IPS DF 19.7 (cell line): ENCODE data around the gene ZBED5.
"Not testable (repeated sequence)": the region's sequence is repeated elsewhere in the genome, so short reads cannot be mapped to it uniquely, and the experiment has no call there.

ENCODE experiments used
- DNase-seq: peaks from one replicate; pipeline ENCODE4 v3.0.0-alpha.2; 2013; ENCODE audit warnings: low read depth, low spot score

ZBED5 gene

DNA sequence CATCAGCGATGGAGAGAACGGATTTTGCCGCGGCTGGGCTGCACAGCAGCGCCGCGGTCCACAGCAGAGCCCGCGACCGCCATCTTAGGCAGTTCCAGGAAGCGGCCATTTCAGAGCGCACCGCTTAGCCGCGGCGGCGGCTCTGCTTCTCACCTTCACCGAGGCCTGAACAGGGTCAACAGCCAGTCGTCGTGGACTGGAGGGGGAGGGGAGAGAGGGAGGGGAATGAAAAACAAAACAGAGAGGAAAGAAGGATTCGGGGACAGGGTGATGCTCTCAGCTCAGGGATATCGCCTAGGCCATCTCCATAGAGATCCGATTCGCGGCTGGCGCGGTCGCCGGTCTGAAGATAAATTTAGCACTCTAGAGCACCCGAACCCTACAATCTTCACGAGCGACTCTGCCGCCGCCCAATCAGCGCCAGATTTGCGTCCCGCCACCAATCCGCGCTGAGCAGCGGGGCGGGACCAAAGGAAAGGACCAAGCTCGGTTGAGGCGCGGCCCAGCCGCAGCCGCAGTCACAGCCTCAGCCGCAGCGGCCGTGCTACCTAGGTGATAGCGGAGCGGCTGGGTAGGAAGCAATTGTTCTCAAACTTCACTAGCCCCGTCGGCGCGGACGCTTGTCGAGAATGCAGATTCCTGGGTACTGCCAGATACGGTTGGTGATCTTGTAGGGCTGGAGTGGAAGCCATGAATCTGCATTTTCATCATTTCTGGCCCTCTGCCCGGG is at the start of gene ZBED5:
Gene ZBED5, minus strand, starts transcription at position 345 of the 730 bp plus-strand sequence. CDS start 3,108 bp downstream, outside the sequence.
- peak; percentile 92 for DNase-seq

GRCh38 chr11:10906521-10906920 is 48.7 kb upstream of the ZBED5 start:
- no peak for DNase-seq

DNA sequence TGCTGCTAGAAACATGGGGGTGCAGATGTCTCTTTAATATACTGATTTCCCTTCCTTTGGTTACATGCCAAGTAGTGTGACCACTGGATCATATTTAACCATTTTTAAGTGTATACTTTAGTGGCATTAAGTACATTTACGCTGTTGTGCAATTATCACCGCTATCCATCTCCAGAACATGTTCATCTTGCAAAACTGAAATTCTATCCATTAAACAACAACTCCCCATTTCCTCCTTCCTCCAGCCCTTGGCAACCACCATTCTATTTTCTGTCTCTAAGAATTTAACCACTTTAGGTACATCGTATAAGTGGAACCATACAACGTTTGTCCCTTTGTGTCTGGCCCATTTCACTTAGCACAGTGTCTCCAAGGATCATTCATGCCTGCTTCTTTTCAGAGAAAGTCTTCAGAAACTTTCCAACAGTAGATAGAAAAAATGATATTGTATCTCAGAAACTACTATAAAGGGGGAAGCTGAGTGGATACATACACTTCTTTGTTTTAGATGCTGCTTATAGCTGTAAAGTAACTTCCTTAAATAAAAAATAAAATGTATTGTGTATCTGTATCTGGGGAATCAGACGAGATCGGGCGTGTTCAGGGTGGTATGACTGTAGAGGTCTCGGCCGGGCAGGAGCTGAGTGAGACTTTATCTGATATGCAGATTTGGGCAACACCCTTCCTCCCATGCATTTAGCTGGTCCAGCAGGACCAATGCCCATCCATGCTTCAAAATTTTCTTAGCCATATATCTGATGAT is 44.6 kb upstream of the ZBED5 start:
- DNase-seq = no peak

GRCh38 chr11:10900681-10901415 is 43.0 kb upstream of the ZBED5 start:
- no peak for DNase-seq

DNA sequence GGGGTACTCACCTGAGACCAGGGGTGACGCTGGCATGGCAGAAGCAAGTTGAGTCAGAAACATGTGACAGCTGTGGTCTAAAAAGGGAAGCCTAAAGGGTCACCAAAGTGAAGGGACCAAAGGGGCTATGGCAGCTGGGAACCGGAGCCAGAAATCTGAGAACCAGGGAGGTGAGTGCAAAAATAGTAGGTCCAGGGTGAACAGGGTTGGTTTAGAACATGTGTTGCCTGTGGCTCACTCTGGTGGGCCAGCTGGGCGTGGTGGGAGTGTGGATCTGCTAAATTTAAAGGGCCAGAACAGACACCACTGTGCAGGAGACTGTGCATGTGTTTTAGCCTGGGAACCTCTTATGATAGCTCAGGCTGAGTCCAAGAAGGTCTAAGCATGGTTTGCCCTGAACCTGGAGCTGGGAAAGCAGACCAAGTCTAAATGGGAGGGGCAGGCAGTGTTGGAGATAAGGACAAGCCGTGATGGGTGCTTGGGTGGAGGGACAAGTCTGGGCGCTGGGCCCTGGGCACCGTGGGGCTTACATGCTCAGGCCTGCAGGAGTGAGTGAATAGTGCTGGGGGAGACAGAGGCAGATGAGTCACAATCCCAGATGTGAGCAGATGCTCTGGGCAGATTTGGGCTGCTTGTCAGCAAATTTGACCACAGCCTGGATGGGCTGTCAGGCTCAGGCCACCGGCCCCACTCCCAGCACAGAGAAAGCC is 41.4 kb upstream of the ZBED5 start:
- DNase-seq = no peak

DNA sequence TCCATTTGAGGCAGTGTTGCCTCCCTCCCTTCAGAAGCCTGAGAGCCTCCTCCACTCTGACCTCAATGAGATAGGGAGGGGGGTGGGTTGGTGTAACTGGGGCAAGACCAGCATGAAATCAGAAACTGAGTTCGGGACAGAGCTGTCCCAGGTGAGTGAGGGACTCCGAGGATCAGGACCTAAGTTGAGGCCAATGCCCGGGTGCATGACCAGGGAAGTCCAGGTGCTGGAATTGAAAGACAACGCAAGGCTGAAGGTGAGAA is 40.8 kb upstream of the ZBED5 start:
- DNase-seq = no peak

DNA sequence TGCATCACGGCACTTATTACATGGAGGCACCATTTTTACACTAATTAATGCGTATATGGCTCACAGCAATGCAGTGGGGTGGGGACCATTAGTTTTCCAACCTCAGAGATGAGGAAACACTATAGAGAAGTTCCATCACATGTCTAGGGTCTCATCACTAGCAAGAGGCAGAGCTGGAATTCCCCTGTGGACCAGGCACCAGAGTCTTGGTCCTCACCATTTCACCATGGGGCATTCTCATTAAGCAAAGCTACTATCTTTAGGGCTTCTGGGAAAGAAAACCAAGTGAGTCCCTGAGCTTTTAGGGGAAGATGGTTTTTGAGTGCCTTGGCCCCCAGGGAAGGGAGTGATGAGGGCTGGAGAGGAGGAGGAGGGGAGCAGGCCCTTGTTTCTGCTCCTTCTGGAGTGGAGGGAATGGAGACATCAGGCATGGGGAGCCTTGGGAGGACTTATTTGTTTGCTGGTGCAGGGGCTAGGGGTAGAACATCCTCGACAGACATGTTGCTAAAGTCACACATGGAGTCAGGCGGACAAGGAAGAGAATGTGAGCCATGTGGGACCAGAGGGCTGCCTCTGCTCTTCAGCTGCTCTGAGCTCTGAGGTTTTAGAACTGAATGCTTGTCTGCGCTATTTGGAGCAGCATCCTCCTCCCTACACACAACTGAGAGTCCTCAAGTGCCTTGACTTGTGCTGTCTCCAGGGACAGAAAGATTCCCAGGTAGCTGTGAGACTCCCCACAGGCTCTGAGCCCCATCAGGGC is 40.3 kb upstream of the ZBED5 start:
- no peak for DNase-seq

- DNase-seq = no peak
These were observed 39.3 kb upstream of the ZBED5 start for GRCh38 chr11:10897150-10897549.

DNA sequence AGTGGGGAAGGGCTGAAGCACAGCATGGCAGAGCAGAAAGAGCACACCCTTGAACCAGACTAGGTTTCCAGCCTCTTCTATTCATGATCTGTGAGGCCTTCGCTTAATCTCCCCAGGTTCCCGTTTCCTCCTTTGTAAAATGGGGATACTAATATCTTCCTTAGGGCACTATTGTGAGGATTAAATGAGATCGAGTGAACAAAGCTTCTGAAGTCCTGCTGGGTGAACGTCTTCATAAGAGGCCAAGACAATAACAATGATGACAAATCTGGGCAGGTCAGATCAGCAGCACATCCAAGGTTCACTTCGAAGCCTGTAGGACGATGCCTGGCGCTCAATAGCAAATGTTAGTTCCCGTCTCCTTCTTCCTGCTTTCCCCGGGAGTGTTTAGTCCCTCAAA is 38.6 kb upstream of the ZBED5 start:
- DNase-seq = no peak

DNA sequence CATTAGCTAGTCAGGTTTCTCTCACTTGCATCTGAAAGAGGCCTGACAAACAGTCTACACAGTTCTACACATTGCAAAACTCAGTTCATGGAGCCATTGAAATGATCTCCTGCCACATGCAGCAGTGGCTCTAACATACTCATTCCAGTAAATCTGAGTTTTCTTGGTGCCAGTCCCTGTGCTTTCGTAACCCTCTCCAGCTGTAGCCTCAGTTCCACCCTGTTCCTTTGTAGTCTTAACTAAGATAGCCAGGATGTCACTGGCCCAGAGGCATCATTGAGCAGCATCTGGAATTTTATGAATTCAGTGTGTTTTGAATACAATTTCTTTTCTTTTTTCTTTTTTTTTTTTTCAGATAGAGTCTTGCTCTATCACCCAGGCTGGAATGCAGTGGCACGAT is 37.4 kb upstream of the ZBED5 start:
- no peak for DNase-seq

GRCh38 chr11:10894666-10895065 is 36.8 kb upstream of the ZBED5 start:
- no peak for DNase-seq

- no peak for DNase-seq
These were observed 35.9 kb upstream of the ZBED5 start for GRCh38 chr11:10893714-10894151.

DNA sequence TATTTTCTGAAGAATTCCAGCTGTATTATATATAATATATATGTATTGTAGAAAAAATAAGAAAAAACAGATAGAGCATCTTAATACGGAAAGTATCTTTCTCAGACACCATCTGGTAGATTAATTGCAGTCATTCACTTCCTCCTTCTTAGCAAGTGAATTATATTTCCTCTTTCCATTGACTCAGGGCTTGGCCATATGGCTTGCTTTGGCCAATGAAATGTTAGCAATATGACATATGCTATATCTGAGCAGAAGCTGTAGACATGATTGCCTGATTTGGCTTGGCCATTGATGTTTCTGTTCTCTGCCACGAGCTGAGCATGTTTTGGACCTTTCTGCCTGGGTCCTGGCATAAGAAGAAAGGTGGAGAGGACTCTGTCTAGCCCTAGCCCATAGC is 34.4 kb upstream of the ZBED5 start:
- no peak for DNase-seq

DNA sequence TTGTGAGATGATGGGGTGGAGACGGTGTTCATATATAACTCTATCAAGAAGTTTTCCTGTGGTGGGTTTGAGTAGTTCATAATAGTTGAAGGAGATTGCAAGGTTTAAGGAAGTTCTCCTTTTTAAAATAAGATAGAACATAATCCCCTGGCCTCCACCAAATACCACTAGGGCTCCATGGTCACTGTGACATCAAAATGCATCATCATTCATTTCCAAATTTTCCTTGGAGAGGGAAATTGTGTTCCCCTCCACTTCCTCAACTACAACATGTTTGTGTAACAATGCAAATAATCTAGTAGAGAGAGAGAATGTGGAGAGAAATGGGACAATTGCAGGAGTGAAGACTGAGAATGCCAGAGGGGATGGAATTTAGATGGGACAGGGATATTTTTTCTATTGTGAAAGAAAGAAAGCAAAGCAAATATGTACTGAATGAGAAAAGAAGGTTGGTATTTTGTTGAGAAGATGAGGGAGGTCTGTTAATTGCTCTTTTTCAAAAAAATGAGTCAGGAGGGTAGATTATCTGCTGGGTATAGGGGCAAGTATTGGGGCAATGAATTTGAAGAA is 33.4 kb upstream of the ZBED5 start:
- DNase-seq = no peak

GRCh38 chr11:10890083-10890482 is 32.2 kb upstream of the ZBED5 start:
- not testable (repeated sequence) for DNase-seq

GRCh38 chr11:10887307-10887706 is 29.5 kb upstream of the ZBED5 start:
- DNase-seq = no peak

GRCh38 chr11:10886652-10887250 is 28.9 kb upstream of the ZBED5 start:
- DNase-seq = no peak

DNA sequence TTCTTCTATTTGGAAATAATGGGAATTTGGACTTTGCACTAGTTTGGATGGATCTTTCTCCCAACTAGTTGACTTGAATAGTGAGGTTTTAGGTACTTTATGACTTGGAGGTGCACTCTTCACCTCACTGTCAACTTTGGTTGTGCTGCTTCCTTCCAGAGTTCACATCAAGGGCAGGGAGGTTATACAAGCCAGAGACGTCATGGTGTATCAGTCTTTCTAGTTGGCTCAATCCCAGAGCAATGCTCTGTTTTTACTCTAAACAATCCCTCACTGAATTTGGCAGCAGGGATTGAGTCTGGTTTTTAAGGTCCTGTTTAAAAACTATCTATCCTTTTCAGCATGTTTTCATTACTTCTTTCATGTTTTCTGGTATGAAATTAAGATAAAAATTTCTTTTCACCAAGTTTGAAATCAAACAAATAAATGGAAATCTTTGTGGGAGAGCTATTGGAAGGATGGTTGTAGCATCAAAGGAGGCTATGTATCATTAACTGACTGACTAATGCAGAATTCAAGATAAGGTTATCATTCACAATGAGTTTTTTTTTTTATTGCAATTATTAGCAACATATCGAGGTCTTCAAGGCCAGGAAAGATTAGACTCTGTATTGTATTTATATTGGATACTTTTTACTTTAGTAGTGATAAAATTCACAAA is 28.0 kb upstream of the ZBED5 start:
- no peak for DNase-seq

DNA sequence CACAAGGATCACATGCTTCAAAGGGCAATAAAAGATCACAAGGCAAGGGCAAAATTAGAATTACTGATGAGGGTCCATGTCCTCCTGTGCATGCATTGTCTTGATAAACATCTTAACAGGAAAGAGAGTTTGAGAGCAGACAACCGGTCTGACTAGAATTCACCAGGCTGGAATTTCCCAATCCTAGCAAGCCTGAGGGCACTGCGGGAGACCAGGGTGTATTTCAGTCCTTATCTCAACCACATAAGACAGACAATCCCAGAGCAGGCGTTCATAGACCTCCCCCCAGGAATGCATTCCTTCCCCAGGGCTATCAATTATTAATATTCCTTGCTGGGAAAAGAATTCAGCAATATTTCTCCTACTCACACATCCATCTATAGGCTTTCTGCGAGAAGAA is 26.4 kb upstream of the ZBED5 start:
- DNase-seq = not testable (repeated sequence)

- DNase-seq = no peak
These were observed 24.0 kb upstream of the ZBED5 start for GRCh38 chr11:10881892-10882291.
